GM12891 (cell line): ENCODE results near the gene ATXN1.
A peak's percentile ranks its signal among the peaks of the same experiment; 100 is the strongest.

ENCODE experiments used
- DNase-seq: peaks from one replicate; pipeline ENCODE4 v3.0.0; 2011; ENCODE audit warnings: low spot score; ENCODE audit not compliant: insufficient read length
- FAIRE-seq: peaks from 2 replicates; lab custom pipeline; 2011; peaks lifted over from hg19 to GRCh38; lab: Jason Lieb, UNC
- PAX5 ChIP-seq: IDR thresholded peaks from 2 replicates; pipeline ENCODE4 v1.6.1; 2011; ENCODE audit warnings: low read length, moderate library complexity, mild to moderate bottlenecking; ENCODE audit not compliant: insufficient read depth, severe bottlenecking
- POLR2A ChIP-seq: IDR thresholded peaks from 2 replicates; pipeline ENCODE4 v1.6.1; 2011; ENCODE audit warnings: low read depth, low read length, control low read depth
- POLR2AphosphoS5 ChIP-seq: IDR thresholded peaks from 2 replicates; pipeline ENCODE4 v1.6.1; 2011; ENCODE audit warnings: low read depth, low read length, control low read depth
- POU2F2 ChIP-seq: IDR thresholded peaks from 2 replicates; pipeline ENCODE4 v1.6.1; 2011; ENCODE audit warnings: low read depth, mild to moderate bottlenecking, control low read depth, low read length, moderate library complexity
- SPI1 ChIP-seq: IDR thresholded peaks from 2 replicates; pipeline ENCODE4 v1.6.1; 2011; ENCODE audit warnings: low read depth, low read length, control low read depth
- TAF1 ChIP-seq: IDR thresholded peaks from 2 replicates; pipeline ENCODE4 v1.6.1; 2011; ENCODE audit warnings: low read depth, low read length, control low read depth

The ATXN1 gene

GRCh38 chr6:16770701-16771569 lies 9.7 kb upstream of the ATXN1 start:
- peak; percentile 47; the same call in 1 of the 2 replicates for TF ChIP-seq POU2F2
- TF ChIP-seq POLR2A, result no peak
- TF ChIP-seq POLR2AphosphoS5, result no peak
- FAIRE-seq, result peak; percentile 69
- DNase-seq, result peak; percentile 33

- DNase-seq (no peak), FAIRE-seq (no peak)
- TF ChIP-seq SPI1, result no peak
Observed at GRCh38 chr6:16769986-16770376, 8.7 kb upstream of the ATXN1 start.

GRCh38 chr6:16769131-16769985 lies 8.1 kb upstream of the ATXN1 start:
- DNase-seq (peak; percentile 15), FAIRE-seq (peak; percentile 20)
- TF ChIP-seq TAF1 (no peak), SPI1 (peak; percentile 40; the same call in 1 of the 2 replicates), POU2F2 (no peak), PAX5 (no peak), POLR2AphosphoS5 (no peak), POLR2A (no peak)

- TF ChIP-seq PAX5 (no peak), TAF1 (no peak), POU2F2 (no peak), POLR2A (no peak), SPI1 (no peak), POLR2AphosphoS5 (no peak)
- no peak for DNase-seq
- no peak for FAIRE-seq
Observed at GRCh38 chr6:16768477-16768830, 7.2 kb upstream of the ATXN1 start.

GRCh38 chr6:16767765-16768476 lies 6.7 kb upstream of the ATXN1 start:
- no peak for TF ChIP-seq POLR2A
- no peak for TF ChIP-seq SPI1
- TF ChIP-seq PAX5, result no peak
- TF ChIP-seq POU2F2, result no peak
- no peak for TF ChIP-seq TAF1
- no peak for TF ChIP-seq POLR2AphosphoS5
- FAIRE-seq (no peak), DNase-seq (no peak)

GRCh38 chr6:16766836-16767745 lies 5.8 kb upstream of the ATXN1 start:
- TF ChIP-seq TAF1 (no peak), POU2F2 (no peak), PAX5 (no peak), SPI1 (no peak), POLR2A (no peak), POLR2AphosphoS5 (no peak)
- DNase-seq (no peak), FAIRE-seq (no peak)

GRCh38 chr6:16766043-16766536 lies 4.8 kb upstream of the ATXN1 start:
- DNase-seq (no peak), FAIRE-seq (no peak)
- no peak for TF ChIP-seq PAX5
- no peak for TF ChIP-seq POLR2AphosphoS5
- no peak for TF ChIP-seq POLR2A
- no peak for TF ChIP-seq SPI1
- no peak for TF ChIP-seq TAF1
- TF ChIP-seq POU2F2, result no peak

- FAIRE-seq (no peak), DNase-seq (no peak)
- TF ChIP-seq POU2F2, result no peak
- TF ChIP-seq POLR2AphosphoS5, result no peak
Observed at GRCh38 chr6:16765235-16765634, 4.0 kb upstream of the ATXN1 start.
